Myocyte (in vitro differentiated cells): ENCODE data around the gene ST8SIA5. TPM values are rescaled to one million over a fixed set of nuclear protein-coding genes. Genes with fewer than 3 reads are reported as not detected.

Experiments
- DNase-seq: peaks from one replicate; pipeline ENCODE4 v3.0.0-alpha.2; 2012; ENCODE audit warnings: low read depth
- total RNA-seq: library from RNA; depleted of rRNA; stranded (reverse); fragments of >200 nt; gene quantifications from 2 replicates; pipeline ENCODE4 v1.2.3, GENCODE V29; 2014

ST8SIA5 gene
- total RNA-seq, 1 donor from 2014 or later: 3.6 TPM

DNA sequence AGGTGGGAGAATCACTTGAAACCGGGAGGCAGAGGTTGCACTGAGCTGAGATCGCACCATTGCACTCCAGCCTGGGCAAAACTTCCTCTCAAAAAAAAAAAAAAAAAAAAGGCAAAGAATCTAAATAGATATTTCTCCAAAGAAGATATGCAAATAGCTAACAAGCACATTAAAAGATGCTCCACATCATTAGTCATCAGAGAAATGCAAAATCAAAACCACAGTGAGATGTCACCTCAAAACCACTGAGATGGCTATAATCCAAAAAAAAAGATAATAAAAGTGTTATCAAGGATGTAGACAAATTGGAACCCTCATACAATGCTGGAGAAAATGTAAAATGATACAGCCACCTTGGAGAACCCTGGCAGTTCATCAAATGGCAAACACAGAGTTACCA, 8.4 kb downstream of the ST8SIA5 start:
- DNase-seq: no peak

DNA sequence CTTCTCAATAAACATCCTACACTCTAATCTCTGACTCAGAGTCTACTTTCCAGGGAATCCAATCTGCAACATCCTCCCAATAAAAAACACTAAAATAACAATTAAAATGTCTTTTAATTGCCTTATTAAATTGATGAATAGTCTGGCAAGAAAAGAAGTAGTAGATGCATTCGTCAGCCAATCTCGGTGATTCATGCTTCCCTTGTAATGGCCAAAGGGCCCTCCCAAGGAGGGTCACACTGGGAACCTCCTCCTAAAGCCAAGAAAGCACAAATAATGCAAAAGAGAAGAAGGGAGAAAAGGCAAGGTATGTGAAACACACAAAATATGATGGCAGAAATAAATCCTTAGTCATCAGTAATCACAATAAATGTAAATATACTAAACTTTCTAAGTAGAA, 16.8 kb downstream of the ST8SIA5 start:
- no peak for DNase-seq

DNA sequence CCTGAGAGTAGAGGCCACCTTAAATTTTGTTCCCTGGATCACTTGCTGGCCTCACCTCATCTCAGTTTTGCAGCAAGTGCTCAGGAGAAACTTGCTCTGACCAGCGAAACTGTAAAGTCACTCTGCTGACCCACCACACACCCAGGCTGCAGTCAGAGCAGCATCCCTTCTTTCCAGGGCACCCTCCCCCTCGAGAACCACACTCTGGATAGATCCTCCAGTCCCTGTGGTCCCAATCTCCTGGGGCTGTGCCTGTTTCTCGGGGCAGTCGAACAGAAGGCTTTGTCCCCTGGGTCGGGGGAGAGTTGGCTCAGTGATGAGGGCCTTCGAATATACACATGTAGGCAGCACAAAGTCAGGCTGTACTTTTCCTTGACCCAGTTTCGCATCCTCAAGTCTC, 18.4 kb downstream of the ST8SIA5 start:
- DNase-seq: no peak

DNA sequence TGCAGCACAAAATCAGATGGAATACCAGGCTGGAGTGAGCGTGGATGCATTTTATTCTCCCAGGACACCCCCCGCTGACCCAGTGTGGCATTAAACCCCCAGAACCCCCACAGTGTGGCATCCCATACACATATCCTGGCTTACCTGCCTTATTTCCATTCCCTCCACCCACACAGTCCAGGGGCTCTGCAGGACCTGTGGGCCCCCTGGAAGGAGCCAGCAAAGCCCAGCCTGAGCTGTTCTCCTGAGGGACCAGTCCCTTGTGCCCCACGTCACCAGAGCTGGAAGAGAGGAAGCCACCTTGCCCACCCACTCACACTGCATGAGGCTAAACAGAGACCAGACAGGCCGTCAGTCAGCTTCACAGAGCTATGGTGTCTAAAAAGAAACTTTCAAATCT, 20.1 kb downstream of the ST8SIA5 start:
- DNase-seq: no peak

DNA sequence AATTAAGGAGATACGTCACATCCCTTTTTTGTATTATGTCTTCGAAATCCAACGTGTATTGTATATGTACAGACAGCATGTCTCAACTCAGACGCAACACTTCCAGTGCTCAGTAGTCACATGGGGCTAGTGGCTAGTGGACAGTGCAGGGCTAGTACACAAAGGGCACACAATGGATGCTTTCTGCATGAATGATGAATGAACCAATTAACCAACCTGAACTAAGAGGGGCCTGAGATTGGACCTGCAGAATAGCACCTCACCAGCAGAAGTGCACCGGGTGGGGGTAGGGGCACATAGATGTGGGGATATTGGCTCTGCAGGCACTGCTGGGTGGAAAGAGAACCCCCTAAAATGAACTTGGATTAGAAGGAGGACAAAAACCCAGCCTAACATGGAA, 20.7 kb downstream of the ST8SIA5 start:
- no peak for DNase-seq

DNA sequence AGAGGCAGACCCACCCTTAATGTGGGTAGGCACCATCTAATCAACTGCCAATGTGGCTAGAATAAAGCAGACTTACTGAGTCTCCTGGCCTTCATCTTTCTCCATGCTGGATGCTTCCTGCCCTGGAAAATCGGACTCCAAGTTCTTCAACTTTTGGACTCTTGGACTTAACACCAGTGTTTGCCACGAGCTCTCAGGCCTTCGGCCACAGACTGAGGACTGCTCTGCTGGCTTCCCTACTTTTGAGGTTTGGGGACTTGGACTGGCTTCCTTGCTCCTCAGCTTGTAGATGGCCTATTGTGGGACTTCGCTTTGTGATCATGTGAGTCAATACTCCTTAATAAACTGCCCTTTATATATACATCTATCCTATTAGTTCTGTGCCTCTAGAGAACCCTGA, 21.9 kb downstream of the ST8SIA5 start:
- DNase-seq: no peak

DNA sequence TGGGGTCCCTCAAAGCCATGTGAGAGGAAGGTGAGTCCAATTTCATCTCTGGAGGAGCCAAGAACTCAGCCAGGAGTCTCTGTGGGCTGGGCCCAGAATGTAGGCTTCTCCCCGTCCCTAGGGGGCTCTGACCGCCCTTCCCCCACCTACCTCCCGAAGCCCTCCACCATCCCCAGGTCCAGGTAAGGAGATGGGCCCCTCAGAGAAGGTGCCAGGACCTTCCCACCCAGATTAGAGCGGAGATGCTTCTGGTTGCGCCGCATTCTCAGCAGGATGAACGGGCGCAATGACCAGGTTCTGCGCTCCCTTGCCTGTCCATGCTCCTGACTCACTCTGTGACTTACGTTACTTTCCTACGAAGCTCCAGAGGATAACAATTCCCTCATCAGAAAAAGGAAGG, 23.0 kb downstream of the ST8SIA5 start:
- no peak for DNase-seq

DNA sequence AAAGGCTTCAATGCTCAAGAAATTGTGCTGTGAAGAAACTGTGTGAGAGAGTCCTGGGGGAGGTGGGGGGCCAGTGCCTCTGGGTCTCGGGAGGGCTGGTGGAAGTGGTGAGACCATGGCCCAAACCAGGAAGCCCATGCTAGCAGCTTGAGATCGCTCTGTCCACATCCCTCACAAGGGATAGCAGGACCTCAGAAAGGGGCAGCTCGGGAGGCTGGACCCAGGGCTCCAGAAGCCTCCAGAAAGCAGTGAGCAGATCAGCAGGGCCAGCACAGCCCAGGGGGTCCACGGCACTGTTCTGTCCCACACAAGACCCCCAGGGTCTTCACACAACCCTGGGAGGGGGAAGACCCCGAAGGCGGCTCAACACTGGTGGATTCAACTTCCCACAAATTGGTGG, 24.1 kb downstream of the ST8SIA5 start:
- DNase-seq: no peak

DNA sequence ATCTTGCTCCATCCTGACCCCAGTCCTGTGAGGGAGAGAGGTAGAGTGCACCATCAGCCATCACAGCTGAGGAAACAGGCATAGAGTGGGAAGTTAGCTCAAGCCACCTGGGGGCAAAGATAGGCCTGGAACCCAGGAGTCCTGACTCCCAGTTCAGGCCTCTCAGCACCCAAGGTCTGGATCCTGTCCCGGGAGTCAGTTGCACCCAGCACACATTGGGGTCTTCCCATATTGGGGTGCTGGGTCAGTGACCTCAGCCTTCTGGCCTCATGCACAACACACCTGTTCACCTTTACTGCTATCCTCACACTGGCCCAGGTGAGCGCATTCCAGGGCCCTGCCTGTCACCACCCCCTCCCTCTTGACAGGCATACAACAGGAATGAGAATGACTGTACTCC, 24.7 kb downstream of the ST8SIA5 start:
- DNase-seq: no peak

DNA sequence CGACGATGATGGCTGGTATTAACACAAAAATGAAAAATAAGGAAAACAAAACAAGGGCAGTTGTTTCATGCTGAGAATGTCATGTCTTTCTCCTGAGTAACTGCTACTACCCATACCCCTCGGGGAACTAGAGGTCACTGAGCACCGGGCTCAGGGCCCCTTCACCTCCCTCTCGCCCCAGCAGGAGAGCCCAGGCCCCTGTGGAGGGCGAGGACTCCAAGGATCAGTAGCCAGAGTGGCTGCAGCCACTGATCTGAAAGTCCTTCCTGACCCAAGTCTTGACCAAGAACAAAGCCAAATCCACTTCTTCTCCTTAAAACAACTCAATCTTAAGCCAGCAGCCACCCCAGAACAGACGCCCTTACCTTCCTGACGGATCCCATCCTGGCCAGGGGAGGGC, 25.5 kb downstream of the ST8SIA5 start:
- DNase-seq: no peak

DNA sequence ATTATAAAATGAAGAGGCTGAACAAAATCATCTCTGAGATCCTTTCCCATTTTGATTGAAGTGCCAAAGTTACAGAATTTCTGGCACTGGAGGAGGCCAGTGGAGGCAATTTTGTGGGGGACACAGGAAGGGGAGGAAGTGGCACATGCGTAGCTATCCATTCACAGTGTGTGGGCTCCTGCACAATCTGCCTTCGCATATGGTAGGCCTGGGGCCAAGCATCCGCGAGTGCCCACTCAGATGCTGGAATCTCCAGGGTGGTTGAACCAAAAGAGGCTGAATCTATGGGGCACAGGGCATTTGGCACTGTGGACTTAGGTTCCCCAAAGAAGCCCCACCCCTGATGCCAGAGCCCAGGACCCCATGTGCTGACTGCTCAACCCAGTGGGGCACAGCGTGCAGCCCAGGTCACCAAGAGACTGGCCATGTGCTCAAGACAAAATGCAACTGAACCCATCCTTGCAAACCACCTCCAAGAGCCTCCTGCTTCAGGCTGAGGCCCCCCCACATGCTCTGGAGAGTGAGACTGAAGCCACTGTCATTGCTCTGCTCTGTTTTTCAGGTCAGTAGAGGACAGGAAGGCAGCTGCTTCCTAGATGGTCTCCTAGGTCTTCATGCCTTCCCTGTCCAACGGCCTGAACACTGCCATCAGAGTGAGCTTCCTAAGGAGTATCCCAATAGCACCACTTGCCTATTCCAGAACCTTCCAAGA, 28.5 kb downstream of the ST8SIA5 start:
- no peak for DNase-seq

DNA sequence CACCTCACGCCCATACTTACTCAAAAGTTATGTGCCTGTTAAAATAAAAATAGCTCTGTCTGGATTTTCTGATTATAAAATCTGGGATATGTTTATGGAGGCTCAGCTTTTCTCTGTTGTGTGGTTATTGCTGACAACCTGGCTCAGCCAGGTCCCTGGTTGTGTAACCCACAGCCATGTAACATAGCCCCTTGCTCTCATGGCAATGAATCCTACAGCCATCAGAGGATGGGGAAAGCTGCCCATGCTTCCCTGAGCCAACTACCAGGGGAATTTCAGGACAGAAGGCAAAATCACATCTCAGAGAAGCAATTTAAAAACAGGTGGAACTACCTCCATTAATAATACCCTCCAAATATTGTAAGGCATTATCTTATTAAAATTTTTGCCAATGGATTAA, 29.7 kb downstream of the ST8SIA5 start:
- no peak for DNase-seq

DNA sequence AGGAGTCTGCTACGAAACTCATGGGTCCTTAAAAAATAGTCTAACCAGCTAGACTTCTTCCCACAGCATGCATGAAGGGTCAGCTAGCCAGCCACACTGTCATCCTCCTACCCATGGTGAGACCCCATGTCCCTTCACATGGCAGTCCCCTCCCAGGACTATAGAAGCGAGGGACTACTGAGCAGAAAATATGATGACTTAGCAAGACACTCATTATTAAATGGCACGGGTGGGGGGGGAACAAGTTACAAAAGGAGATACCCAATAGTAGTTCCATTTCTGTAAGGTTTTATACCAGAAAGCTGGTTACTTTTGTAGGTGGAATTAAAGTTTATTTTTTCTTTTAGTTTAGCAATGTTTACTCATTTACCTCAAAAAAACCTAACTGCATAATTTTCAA, 31.5 kb downstream of the ST8SIA5 start:
- DNase-seq: no peak

DNA sequence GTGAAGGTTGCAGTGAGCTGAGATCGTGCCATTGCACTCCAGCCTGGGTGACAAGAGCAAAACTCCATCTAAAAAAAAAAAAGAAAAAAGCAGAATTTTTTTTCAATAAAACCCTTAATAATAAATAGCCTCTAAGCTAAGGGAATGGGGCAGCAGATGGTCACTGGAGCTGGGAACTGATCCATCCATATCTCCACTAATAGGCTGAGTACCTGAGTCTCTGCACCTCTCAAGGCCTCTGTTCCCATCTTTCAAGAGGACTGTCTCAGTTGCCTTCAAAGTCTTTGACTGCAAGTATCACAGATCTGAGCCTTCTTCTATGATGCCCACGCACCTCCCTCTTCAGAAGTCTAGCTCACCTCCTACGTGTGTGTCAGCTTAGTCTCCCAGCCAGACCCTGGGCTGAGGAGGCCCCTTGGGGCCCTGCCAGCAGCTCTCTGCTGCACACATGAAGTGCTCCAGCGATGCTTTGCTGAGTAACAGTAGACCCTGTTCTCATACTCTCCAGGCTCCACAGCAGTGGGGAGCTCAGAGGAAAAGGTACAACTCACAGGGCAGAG, 32.9 kb downstream of the ST8SIA5 start:
- DNase-seq: no peak

DNA sequence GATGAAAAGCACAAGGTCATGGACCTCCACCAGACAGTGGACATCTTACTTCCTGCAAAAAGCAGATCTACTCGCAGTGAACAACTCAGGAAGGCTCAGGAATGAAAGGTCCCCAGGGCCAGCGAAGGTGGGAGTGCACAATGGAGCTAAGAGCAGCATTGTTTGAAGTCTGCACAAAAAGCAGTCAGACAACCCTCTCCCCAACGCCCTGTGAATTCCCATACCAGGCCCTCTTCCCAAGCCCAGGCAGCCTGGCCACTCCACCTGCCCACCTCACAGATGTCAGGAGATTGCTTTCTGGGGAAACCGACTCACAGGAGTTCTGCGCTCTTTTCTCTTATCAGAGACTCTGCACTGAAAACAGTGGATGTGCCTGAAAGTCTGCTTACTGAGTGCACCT, 34.8 kb downstream of the ST8SIA5 start:
- DNase-seq: no peak

DNA sequence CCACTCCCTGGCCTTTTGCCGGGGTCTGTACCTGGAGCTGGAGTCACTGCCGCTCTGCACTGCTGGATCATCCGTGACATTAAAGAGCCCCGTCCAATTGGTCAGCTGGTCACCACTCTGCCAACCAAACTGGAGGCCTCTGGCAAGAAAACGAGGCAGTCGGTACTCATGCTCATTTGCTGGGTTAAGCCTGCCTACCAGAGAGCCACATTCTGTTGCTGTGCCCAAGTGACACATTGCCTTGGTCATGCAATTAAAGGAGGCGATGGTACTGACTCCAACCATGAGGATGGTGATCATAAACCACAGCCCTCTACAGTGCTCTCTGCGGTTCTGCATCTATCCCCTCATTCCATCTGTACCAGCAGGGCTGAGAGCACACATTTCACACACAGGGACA, 35.5 kb downstream of the ST8SIA5 start:
- peak; percentile 19 for DNase-seq

DNA sequence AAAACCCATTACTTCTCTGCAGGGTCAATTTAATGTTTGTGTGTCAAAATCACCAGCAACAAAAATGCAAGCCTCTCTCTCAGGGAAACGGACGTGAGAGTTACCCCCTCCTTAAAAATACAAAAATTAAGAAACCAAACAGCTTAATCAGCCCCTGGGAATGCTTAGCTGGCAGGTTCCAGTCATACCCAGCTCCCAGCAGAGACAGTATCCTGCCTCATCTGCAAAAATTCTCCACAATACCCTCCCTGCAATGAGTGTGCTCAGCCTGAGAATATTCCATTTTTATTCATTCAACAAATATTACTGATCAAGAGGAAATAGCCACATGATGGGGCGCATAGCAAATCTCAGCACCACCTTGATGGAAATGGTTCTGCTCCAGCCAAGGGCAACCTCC, 36.3 kb downstream of the ST8SIA5 start:
- DNase-seq: no peak

DNA sequence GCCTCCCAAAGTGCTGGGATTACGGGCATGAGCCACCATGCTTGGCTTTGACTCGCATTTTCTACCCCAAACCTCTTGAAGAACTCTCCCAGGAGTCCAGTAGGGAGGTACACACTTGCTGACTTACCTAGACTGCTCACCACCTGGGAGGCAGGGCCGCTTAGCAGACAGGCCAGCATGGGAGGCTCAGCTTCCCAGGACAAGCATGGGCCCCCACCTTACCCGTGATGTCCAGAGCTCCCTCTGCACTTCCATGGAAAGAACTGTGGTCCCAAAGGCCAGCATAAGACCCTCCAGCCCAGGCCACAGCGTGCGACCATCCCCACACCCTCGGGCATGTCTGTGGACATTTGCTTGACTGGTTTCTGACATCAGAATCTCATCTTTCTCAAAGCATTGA, 36.8 kb downstream of the ST8SIA5 start:
- DNase-seq: no peak

DNA sequence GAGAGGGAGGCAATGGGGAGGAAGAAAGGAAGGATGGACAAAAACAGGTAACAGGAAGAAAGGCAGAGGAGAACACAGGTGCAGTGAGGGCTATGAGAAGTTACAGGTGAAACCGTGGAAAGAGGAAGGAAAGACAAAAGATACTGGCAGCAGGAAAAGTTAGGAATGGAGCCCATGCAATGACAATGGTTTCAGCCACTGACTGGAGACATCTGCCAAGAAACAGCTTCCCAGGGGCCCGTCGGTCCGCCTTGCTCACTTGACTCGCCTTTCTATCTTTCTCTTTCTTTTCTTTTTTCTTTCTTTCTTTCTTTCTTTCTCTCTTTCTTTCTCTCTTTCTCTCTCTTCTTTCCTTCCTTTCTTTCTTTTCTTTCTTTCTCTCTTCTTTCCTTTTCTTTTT, 37.5 kb downstream of the ST8SIA5 start:
- no peak for DNase-seq

DNA sequence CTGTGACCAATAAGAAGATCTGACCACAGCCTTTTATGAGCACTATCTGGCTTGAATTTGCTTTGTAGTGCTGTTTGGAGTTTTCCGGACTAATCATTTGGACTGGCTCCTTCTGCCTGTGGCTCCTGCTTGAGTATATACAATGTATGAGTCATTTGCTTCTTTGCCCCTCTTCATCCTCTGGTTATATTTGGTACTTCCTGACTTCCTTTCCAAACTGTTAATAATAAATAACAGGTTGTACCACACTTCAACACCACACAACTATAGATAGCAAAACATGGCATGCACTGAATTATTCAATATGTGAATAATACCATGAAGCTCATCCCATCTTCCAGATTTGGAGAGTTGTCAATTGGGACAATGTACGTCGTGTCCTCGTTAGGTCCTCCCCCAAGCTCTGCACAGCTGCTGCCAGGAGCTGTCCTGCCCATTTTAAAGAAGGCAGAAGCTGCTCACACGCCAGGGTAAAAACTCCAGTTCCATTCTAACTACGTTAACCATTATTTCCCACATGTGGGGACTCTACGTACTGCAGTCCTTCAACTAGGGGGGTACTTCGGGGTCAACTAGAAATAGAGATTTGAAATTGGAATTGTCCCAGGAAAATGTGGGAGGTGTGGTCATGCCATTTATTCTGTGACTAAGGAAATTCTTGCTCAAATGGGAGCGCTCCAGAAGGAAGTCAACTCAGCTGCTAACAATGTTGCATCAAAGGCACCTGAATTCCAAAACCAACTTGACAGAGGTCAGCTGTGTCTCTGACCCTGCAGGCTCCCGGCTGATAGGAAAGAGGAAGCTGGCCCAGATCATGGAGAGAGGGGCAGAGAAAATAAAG, 38.1 kb downstream of the ST8SIA5 start:
- DNase-seq: peak; percentile 60

DNA sequence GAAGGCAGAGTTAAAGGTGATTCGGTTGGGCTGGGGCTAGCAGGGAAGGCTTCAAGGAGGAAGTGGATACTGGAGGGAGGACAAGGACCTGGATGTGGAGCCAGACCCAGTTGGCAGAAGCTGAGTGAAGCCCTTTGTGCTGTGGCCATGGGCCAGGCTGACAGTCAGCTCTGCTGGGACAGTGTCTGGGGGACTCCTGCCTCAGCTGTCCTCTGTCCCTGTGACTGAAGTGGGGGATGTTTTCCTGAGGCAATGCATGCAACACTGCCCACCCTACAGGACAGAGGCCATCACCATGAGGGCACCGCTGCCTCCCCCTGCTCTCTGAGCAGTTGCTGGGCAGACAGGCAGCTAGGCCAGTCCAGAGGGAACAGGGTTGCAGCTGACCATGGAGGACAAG, 40.0 kb downstream of the ST8SIA5 start:
- no peak for DNase-seq

DNA sequence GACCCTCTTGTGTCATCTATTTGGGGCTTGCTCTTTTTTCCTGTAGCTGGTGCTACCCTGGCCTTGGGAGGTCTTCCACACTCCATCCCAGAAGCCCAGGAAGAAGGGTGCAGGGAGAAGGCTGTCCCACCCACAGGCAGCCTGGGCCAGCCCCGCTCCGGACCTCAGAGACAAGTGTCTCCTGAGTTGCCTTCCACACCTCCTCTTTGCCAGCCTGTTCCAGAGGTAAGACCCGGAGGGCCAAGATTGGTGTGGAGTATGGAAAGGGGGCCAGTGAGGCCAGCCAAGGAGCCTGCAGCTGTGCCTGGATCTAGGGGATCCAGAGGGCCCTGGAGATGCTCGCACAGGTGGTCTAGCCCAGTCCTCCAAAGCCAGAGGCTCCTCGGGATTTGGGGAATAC, 40.5 kb downstream of the ST8SIA5 start:
- DNase-seq: no peak

DNA sequence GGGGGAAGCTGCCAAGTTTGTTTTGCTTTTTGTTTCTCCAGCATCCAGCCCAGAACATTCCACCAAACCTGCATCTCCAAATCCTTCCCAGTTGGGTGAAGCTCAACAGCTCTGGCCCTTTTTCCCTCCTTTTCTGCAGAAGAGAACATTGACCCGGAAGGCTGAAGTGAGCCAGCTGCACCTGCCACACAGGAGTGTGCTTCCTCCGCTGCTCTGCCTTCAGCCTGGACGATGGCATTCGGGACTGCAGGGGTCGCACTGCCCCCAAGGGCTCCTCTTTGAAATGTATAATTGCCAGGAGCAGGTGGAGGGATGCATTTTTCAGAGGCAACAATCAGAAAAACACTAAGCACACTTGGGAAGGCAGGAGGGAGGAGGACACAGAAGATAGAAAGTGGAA, 41.8 kb downstream of the ST8SIA5 start:
- DNase-seq: no peak
